Osteoblast (primary cell): Measurements from ENCODE around the gene SHCBP1. TPM values are rescaled to one million over a fixed set of nuclear protein-coding genes. Genes with fewer than 3 reads are reported as not detected.

Source experiments
- DNase-seq: peaks from one replicate; pipeline ENCODE4 v3.0.0; 2011; ENCODE audit warnings: low spot score, mixed read lengths; ENCODE audit not compliant: insufficient read length; ENCODE audit errors: missing footprints
- H2AFZ ChIP-seq: 2 replicates; pipeline ENCODE4 v1.6.0; 2011; ENCODE audit warnings: mild to moderate bottlenecking, low read length
- H3K27ac ChIP-seq: 2 replicates; pipeline ENCODE4 v1.5.1; 2011; ENCODE audit warnings: mild to moderate bottlenecking, low read depth, low read length, moderate library complexity
- H3K27me3 ChIP-seq: 2 replicates; pipeline ENCODE4 v1.6.0; 2012; ENCODE audit warnings: mild to moderate bottlenecking, control low read depth, inconsistent platforms, low read length, moderate library complexity; ENCODE audit not compliant: insufficient read depth
- H3K36me3 ChIP-seq: 2 replicates; pipeline ENCODE4 v1.5.1; 2011; ENCODE audit warnings: mild to moderate bottlenecking, low read length, control low read depth, moderate library complexity; ENCODE audit not compliant: insufficient read depth
- H3K4me1 ChIP-seq: 2 replicates; pipeline ENCODE4 v1.5.1; 2011; ENCODE audit warnings: mild to moderate bottlenecking, low read length, control low read depth, moderate library complexity; ENCODE audit not compliant: insufficient read depth
- H3K4me2 ChIP-seq: 2 replicates; pipeline ENCODE4 v1.6.0; 2011; ENCODE audit warnings: mild to moderate bottlenecking, low read length; ENCODE audit not compliant: insufficient read depth
- H3K4me3 ChIP-seq: fragments of 200-600 bp; sonication (generic); 3 replicates; pipeline ENCODE4 v1.5.1; 2012; ENCODE audit warnings: mild to moderate bottlenecking, low read length, inconsistent platforms; ENCODE audit not compliant: insufficient read depth
- H3K79me2 ChIP-seq: 2 replicates; pipeline ENCODE4 v1.6.0; 2012; ENCODE audit warnings: mild to moderate bottlenecking, low read length, control low read depth, inconsistent platforms; ENCODE audit not compliant: insufficient read depth
- H3K9me3 ChIP-seq: 2 replicates; pipeline ENCODE4 v1.5.1; 2011; ENCODE audit warnings: low read depth, low read length, control low read depth
- H4K20me1 ChIP-seq: 2 replicates; pipeline ENCODE4 v1.6.0; 2012; ENCODE audit warnings: mild to moderate bottlenecking, low read length, control low read depth; ENCODE audit not compliant: insufficient read depth
- CTCF ChIP-seq: IDR thresholded peaks from 2 replicates; pipeline ENCODE4 v1.5.1; 2011; ENCODE audit warnings: mild to moderate bottlenecking, low read depth, low read length, moderate library complexity; ENCODE audit errors: extremely low read depth
- total RNA-seq: library from RNA; depleted of rRNA; stranded (reverse); fragments of >200 nt; gene quantifications from 2 replicates; pipeline ENCODE4 v1.2.3, GENCODE V29; 2012

Gene SHCBP1
- total RNA-seq, 1 donor = 1.8 TPM

- Histone ChIP-seq H3K79me2 (peaks cover 2% of the 10 kb centered on the region), H2AFZ (peak overlapping the region; percentile 27), H3K36me3 (peaks cover 9% of the 10 kb centered on the region), H3K9me3 (no peaks in the 10 kb centered on the region), H3K4me3 (no peak overlapping the region), H3K4me1 (no peaks in the 10 kb centered on the region), H4K20me1 (no peaks in the 10 kb centered on the region), H3K4me2 (no peak overlapping the region), H3K27ac (no peak overlapping the region), H3K27me3 (no peaks in the 10 kb centered on the region)
- no peak for TF ChIP-seq CTCF
- no peak for DNase-seq
Observed at GRCh38 chr16:46606231-46606630, 14.9 kb downstream of the SHCBP1 start.

- Histone ChIP-seq H2AFZ (no peak overlapping the region), H3K79me2 (peaks cover 31% of the 10 kb centered on the region), H4K20me1 (no peaks in the 10 kb centered on the region), H3K27me3 (no peaks in the 10 kb centered on the region), H3K4me2 (no peak overlapping the region), H3K36me3 (no peaks in the 10 kb centered on the region), H3K27ac (no peak overlapping the region), H3K4me1 (no peaks in the 10 kb centered on the region), H3K9me3 (no peaks in the 10 kb centered on the region), H3K4me3 (no peak overlapping the region)
- DNase-seq = no peak
- TF ChIP-seq CTCF = no peak
Observed at GRCh38 chr16:46591257-46591656, 29.9 kb downstream of the SHCBP1 start.

- H3K9me3 ChIP-seq = no peaks in the 10 kb centered on the region
- no peak overlapping the region for H3K4me3 ChIP-seq
- no peak overlapping the region for H3K27ac ChIP-seq
- TF ChIP-seq CTCF = no peak
- no peaks in the 10 kb centered on the region for H3K4me1 ChIP-seq
- H3K36me3 ChIP-seq = peaks cover 9% of the 10 kb centered on the region
- no peaks in the 10 kb centered on the region for H3K27me3 ChIP-seq
- no peak overlapping the region for H2AFZ ChIP-seq
- no peak for DNase-seq
- H3K4me2 ChIP-seq = no peak overlapping the region
- peaks cover 18% of the 10 kb centered on the region for H3K79me2 ChIP-seq
- H4K20me1 ChIP-seq = no peaks in the 10 kb centered on the region
Observed at GRCh38 chr16:46586011-46586577, 35.1 kb downstream of the SHCBP1 start.

GRCh38 chr16:46583036-46583435 lies 38.1 kb downstream of the SHCBP1 start:
- Histone ChIP-seq H3K79me2 (peaks cover 18% of the 10 kb centered on the region), H3K4me3 (no peak overlapping the region), H3K9me3 (no peaks in the 10 kb centered on the region), H3K27ac (no peak overlapping the region), H4K20me1 (no peaks in the 10 kb centered on the region), H2AFZ (peak overlapping the region; percentile 39), H3K36me3 (peaks cover 9% of the 10 kb centered on the region), H3K4me1 (no peaks in the 10 kb centered on the region), H3K4me2 (no peak overlapping the region), H3K27me3 (no peaks in the 10 kb centered on the region)
- no peak for DNase-seq
- TF ChIP-seq CTCF = no peak
